SK-N-SH (cell line): ENCODE results near the gene CNTNAP2. TPM values are rescaled to one million over a fixed set of nuclear protein-coding genes. Genes with fewer than 3 reads are reported as not detected.

Experiments
- CTCF ChIA-PET: fragments of 300-600, 350-600 bp; formaldehyde crosslinking; extraction: SDS; loops from one replicate; lab custom pipeline; 2021; lab: Yijun Ruan, JAX
- POLR2A ChIA-PET: fragments of 350-600 bp; sonication (Branson Sonifier 250); formaldehyde crosslinking; extraction: SDS; loops from one replicate; lab custom pipeline; 2020; ENCODE audit warnings: antibody characterized with exemption, inconsistent platforms; lab: Yijun Ruan, JAX
- DNase-seq: peaks from one replicate; pipeline ENCODE4 v3.0.0; 2012
- H2AFZ ChIP-seq: fragments of 200-600 bp; sonication (generic); 2 replicates; pipeline ENCODE4 v1.8.1; 2016; ENCODE audit warnings: antibody characterized with exemption, mild to moderate bottlenecking, low read depth
- H3F3A ChIP-seq: fragments of 200-600 bp; sonication (generic); replicated peaks from 2 replicates; pipeline ENCODE3; 2016; ENCODE audit warnings: antibody characterized with exemption, mild to moderate bottlenecking; ENCODE audit not compliant: insufficient read depth
- H3K27ac ChIP-seq, 2 experiments: fragments of 200-500 bp in 1 of 2; fragments of 200-600 bp in 1 of 2; sonication (Bioruptor generic) in 1 of 2; sonication (generic), shearing (Covaris generic) in 1 of 2; 2 replicates each; pipeline versions ENCODE4 v1.5.1 to v1.6.1; 2014 to 2016; ENCODE audit warnings: low read depth in 2 of 2, inconsistent platforms in 1 of 2, low read length in 1 of 2, mild to moderate bottlenecking in 1 of 2, mixed read lengths in 1 of 2
- H3K27me3 ChIP-seq: fragments of 200-600 bp; sonication (generic), shearing (Covaris generic); 2 replicates; pipeline ENCODE4 v1.6.1; 2016; ENCODE audit warnings: mixed run types; ENCODE audit not compliant: insufficient read depth
- H3K36me3 ChIP-seq, 2 experiments: fragments of 200-500 bp in 1 of 2; fragments of 200-600 bp in 1 of 2; sonication (Bioruptor generic) in 1 of 2; sonication (generic) in 1 of 2; replicated peaks in 1 of 2; 2 replicates each; pipeline versions ENCODE3 to v1.5.1; 2014 to 2016; ENCODE audit warnings: low read length in 1 of 2, mild to moderate bottlenecking in 1 of 2; ENCODE audit not compliant: insufficient read depth in 2 of 2, control insufficient read depth in 1 of 2
- H3K4me1 ChIP-seq, 2 experiments: fragments of 200-500 bp in 1 of 2; fragments of 200-600 bp in 1 of 2; sonication (Bioruptor generic) in 1 of 2; sonication (generic), shearing (Covaris generic) in 1 of 2; 2 replicates each; pipeline versions ENCODE4 v1.5.1 to v1.6.1; 2014 to 2016; ENCODE audit warnings: low read depth in 1 of 2, low read length in 1 of 2, mixed run types in 1 of 2; ENCODE audit not compliant: insufficient read depth in 2 of 2, control insufficient read depth in 1 of 2
- H3K4me2 ChIP-seq: fragments of 200-600 bp; sonication (generic), shearing (Covaris generic); 2 replicates; pipeline ENCODE4 v1.6.1; 2017; ENCODE audit warnings: mixed run types
- H3K4me3 ChIP-seq, 2 experiments: fragments of 200-500 bp in 1 of 2; fragments of 200-600 bp in 1 of 2; sonication (Bioruptor generic) in 1 of 2; sonication (generic), shearing (Covaris generic) in 1 of 2; 2 replicates each; pipeline versions ENCODE4 v1.5.1 to v1.8.1; 2014 to 2016; ENCODE audit warnings: low read depth in 2 of 2, inconsistent platforms in 1 of 2, low read length in 1 of 2, mild to moderate bottlenecking in 1 of 2, mixed read lengths in 1 of 2, moderate library complexity in 1 of 2
- H3K79me2 ChIP-seq: fragments of 200-600 bp; sonication (generic); 2 replicates; pipeline ENCODE4 v1.8.1; 2017; ENCODE audit warnings: mild to moderate bottlenecking; ENCODE audit not compliant: insufficient read depth
- H3K9ac ChIP-seq: fragments of 200-600 bp; sonication (generic); 2 replicates; pipeline ENCODE4 v1.6.1; 2017; ENCODE audit warnings: mixed run types
- H3K9me2 ChIP-seq: fragments of 200-600 bp; sonication (generic); 2 replicates; pipeline ENCODE4 v1.6.1; 2017; ENCODE audit warnings: mixed run types
- H3K9me3 ChIP-seq: fragments of 200-600 bp; sonication (generic); 2 replicates; pipeline ENCODE4 v1.6.1; 2017; ENCODE audit warnings: mixed run types, mild to moderate bottlenecking, moderate library complexity
- H4K20me1 ChIP-seq: fragments of 200-600 bp; sonication (generic); 2 replicates; pipeline ENCODE4 v1.6.1; 2017; ENCODE audit warnings: mild to moderate bottlenecking, mixed run types; ENCODE audit not compliant: insufficient read depth
- CHD2 ChIP-seq: fragments of 150-350 bp; IDR thresholded peaks from 2 replicates; pipeline ENCODE4 v1.6.1; 2018; ENCODE audit warnings: low read length; ENCODE audit not compliant: partially characterized antibody
- EZH2phosphoT487 ChIP-seq: fragments of 200-600 bp; sonication (generic); IDR thresholded peaks from 2 replicates; pipeline ENCODE4 v1.6.1; 2017; ENCODE audit warnings: low read depth, mixed run types, mild to moderate bottlenecking, antibody characterized with exemption, moderate library complexity, borderline replicate concordance
- FOXM1 ChIP-seq: IDR thresholded peaks from 2 replicates; pipeline ENCODE4 v1.4.0; 2012; ENCODE audit warnings: low read depth, mild to moderate bottlenecking
- GABPA ChIP-seq: IDR thresholded peaks from 2 replicates; pipeline ENCODE4 v1.4.0; 2012; ENCODE audit warnings: low read depth, mild to moderate bottlenecking
- GATA2 ChIP-seq: sonication (generic); formaldehyde crosslinking; IDR thresholded peaks from 2 replicates; pipeline ENCODE4 v1.5.0; 2020; ENCODE audit warnings: mild to moderate bottlenecking, missing genetic modification reagents
- NFIC ChIP-seq: IDR thresholded peaks from 2 replicates; pipeline ENCODE4 v1.4.0; 2012; ENCODE audit warnings: borderline replicate concordance
- POLR2AphosphoS5 ChIP-seq: IDR thresholded peaks from 2 replicates; pipeline ENCODE4 v1.6.1; 2012; ENCODE audit warnings: low read depth, low read length
- RAD21 ChIP-seq: IDR thresholded peaks from 2 replicates; pipeline ENCODE4 v1.6.1; 2012; ENCODE audit warnings: mild to moderate bottlenecking, low read length
- RFX5 ChIP-seq: IDR thresholded peaks from 2 replicates; pipeline ENCODE4 v1.6.1; 2012; ENCODE audit warnings: mild to moderate bottlenecking, improper control_type of control experiment, low read length
- SIN3A ChIP-seq: IDR thresholded peaks from 2 replicates; pipeline ENCODE4 v1.6.1; 2012; ENCODE audit warnings: low read depth, mild to moderate bottlenecking, low read length, moderate library complexity, borderline replicate concordance
- SMC3 ChIP-seq: IDR thresholded peaks from 2 replicates; pipeline ENCODE4 v1.6.1; 2012; ENCODE audit warnings: low read depth, low read length, improper control_type of control experiment
- TAF1 ChIP-seq: IDR thresholded peaks from 2 replicates; pipeline ENCODE4 v1.6.1; 2012; ENCODE audit warnings: low read depth, mild to moderate bottlenecking, low read length, moderate library complexity, borderline replicate concordance
- TCF12 ChIP-seq: IDR thresholded peaks from 2 replicates; pipeline ENCODE4 v1.4.0; 2012
- YY1 ChIP-seq: IDR thresholded peaks from 2 replicates; pipeline ENCODE4 v1.4.0; 2012; ENCODE audit warnings: low read depth, mild to moderate bottlenecking
- WGBS: methylation state at CpG from one replicate; pipeline ENCODE4 v1.1.6; 2017; ENCODE audit warnings: low lambda C conversion rate; 5-methylcytosine and 5-hydroxymethylcytosine counted together
- polyA plus RNA-seq, 3 experiments: library from polyadenylated mRNA; depleted of rRNA; stranded (reverse); fragments of >200 nt; gene quantifications; 2 replicates each; pipeline ENCODE4 v1.2.3, GENCODE V29; 2012
- TF ChIP-seq, protein P1 (sequence below): fragments of 150-350 bp; IDR thresholded peaks from 2 replicates; pipeline ENCODE4 v1.6.1; 2017; ENCODE audit warnings: antibody characterized with exemption, low read length, low read depth, borderline replicate concordance
- TF ChIP-seq, protein P2 (sequence below): fragments of 200-600 bp; sonication (generic); IDR thresholded peaks from 2 replicates; pipeline ENCODE4 v1.6.1; 2017; ENCODE audit warnings: antibody characterized with exemption, mild to moderate bottlenecking, moderate library complexity
- TF ChIP-seq, protein P3 (sequence below): IDR thresholded peaks from 2 replicates; pipeline ENCODE4 v1.4.0; 2012; ENCODE audit warnings: low read depth
- TF ChIP-seq, protein P4 (sequence below): IDR thresholded peaks from 2 replicates; pipeline ENCODE4 v1.4.0; 2012; ENCODE audit warnings: low read depth, borderline replicate concordance
- TF ChIP-seq, protein P5 (sequence below): IDR thresholded peaks from 2 replicates; pipeline ENCODE4; 2012
- TF ChIP-seq, protein P6 (sequence below): fragments of 150-350 bp; IDR thresholded peaks from 2 replicates; pipeline ENCODE4 v1.6.1; 2016; ENCODE audit warnings: mild to moderate bottlenecking, low read depth, low read length

Gene CNTNAP2
- polyA plus RNA-seq, 1 of the 3 experiments (the other 2 are of a cell fraction), result 3.4 TPM

DNA sequence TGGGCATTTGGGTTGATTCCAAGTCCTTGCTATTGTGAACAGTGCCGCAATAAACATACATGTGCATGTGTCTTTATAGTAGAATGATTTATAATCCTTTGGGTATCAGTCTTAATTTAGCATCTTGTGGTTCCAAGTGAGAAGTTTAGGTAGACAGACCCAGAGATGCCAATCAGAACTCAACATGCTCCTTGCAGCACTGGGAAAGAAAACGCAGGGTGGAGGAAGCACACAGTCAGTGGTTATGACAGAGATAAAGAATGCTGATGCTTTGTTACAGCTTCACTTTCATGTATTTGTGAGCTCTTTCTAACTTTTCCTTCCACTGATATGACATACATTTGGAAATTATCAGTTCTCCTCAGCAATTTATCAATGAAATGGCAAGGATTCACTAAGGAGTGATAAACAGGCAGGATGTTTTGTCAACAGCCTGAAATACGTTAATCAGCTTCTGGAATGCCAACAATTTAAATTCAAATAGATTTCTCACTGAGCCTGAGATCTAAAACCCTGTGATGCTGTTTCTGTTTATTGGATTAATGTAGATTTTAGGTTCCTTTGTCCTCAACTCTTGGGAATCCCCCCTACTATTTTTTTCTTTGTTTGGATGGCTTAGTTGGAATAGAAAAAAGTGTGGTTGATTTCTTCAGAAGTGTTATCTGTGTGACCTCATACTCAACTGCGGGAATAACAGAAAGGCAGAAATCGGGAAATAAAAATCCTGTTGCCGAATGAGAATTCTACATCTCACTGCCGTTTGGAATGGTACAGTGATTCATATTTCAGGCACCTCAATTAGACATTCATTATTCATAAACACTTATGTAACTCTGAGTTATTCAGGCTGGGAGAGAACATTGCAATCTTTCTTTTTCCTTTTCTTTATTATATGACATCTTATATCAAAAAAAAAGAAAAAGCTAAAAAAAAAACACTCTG is 675.0 kb downstream of the CNTNAP2 start:
- no peak overlapping the region for H3K4me2 ChIP-seq
- no peaks in the 10 kb centered on the region; the same call in 1 of the 2 replicates for H3K9me3 ChIP-seq
- no peaks in the 10 kb centered on the region for H3K27me3 ChIP-seq
- no peak for TF ChIP-seq YY1
- TF ChIP-seq CHD2, result no peak
- no peak for TF ChIP-seq GATA2 (CRISPR knock-in tag)
- TF ChIP-seq NFIC, result no peak
- TF ChIP-seq, protein P1, sequence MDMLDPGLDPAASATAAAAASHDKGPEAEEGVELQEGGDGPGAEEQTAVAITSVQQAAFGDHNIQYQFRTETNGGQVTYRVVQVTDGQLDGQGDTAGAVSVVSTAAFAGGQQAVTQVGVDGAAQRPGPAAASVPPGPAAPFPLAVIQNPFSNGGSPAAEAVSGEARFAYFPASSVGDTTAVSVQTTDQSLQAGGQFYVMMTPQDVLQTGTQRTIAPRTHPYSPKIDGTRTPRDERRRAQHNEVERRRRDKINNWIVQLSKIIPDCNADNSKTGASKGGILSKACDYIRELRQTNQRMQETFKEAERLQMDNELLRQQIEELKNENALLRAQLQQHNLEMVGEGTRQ, result no peak
- TF ChIP-seq RAD21, result no peak
- TF ChIP-seq GABPA, result no peak
- TF ChIP-seq SMC3, result no peak
- TF ChIP-seq EZH2phosphoT487, result no peak
- no peak for TF ChIP-seq TCF12
- TF ChIP-seq FOXM1, result no peak
- TF ChIP-seq, protein P2, sequence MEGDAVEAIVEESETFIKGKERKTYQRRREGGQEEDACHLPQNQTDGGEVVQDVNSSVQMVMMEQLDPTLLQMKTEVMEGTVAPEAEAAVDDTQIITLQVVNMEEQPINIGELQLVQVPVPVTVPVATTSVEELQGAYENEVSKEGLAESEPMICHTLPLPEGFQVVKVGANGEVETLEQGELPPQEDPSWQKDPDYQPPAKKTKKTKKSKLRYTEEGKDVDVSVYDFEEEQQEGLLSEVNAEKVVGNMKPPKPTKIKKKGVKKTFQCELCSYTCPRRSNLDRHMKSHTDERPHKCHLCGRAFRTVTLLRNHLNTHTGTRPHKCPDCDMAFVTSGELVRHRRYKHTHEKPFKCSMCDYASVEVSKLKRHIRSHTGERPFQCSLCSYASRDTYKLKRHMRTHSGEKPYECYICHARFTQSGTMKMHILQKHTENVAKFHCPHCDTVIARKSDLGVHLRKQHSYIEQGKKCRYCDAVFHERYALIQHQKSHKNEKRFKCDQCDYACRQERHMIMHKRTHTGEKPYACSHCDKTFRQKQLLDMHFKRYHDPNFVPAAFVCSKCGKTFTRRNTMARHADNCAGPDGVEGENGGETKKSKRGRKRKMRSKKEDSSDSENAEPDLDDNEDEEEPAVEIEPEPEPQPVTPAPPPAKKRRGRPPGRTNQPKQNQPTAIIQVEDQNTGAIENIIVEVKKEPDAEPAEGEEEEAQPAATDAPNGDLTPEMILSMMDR, result no peak
- TF ChIP-seq POLR2AphosphoS5, result no peak
- CTCF ChIA-PET, result interaction anchor here (0.9 kb wide), 1 partner anchor 9 kb away, joined by 3 read pairs; no protein-coding TSS in a partner anchor
- WGBS, result 57% methylated on average over 7 of the region's 7 CpGs
- no peaks in the 10 kb centered on the region for H3F3A ChIP-seq
- no peaks in the 10 kb centered on the region for H4K20me1 ChIP-seq
- H3K4me1 ChIP-seq, result no peaks in the 10 kb centered on the region
- no peak overlapping the region for H3K9ac ChIP-seq
- H3K27ac ChIP-seq, result no peak overlapping the region
- H3K36me3 ChIP-seq, result no peaks in the 10 kb centered on the region
- POLR2A ChIA-PET, result no interaction called here
- H2AFZ ChIP-seq, result no peak overlapping the region
- H3K4me3 ChIP-seq, result no peak overlapping the region
- DNase-seq, result no peak
- no peaks in the 10 kb centered on the region for H3K79me2 ChIP-seq
- H3K9me2 ChIP-seq, result no peaks in the 10 kb centered on the region

DNA sequence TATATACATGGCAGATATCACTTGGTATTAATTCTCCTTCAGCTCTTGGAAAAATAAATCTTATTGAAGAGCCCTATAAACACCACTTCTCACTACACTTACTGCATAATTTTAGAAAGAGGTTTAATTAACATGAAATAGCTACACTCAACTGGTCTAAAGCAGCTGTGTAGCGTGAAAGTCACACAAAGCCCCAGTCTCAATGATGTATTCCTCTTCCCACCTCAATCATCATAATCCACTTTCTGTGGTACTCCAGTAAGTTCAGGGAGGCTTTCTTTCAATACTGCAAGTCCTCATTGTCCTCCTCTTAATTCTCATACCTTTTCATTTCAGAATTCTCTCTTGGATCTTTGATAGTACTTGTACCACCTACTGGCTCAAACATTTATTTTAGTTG is 688.0 kb downstream of the CNTNAP2 start:
- H3K27me3 ChIP-seq, result no peaks in the 10 kb centered on the region
- ChIA-PET CTCF (no interaction called here), POLR2A (no interaction called here)
- H4K20me1 ChIP-seq, result no peaks in the 10 kb centered on the region
- H3K27ac ChIP-seq, result no peak overlapping the region
- no peaks in the 10 kb centered on the region for H3F3A ChIP-seq
- H3K9me3 ChIP-seq, result no peaks in the 10 kb centered on the region
- H3K36me3 ChIP-seq, result no peaks in the 10 kb centered on the region
- no peak for DNase-seq
- H3K4me1 ChIP-seq, result no peaks in the 10 kb centered on the region
- 47% methylated on average over 1 of the region's 1 CpG for WGBS
- H3K4me3 ChIP-seq, result no peak overlapping the region
- H3K9ac ChIP-seq, result no peak overlapping the region
- H3K9me2 ChIP-seq, result no peaks in the 10 kb centered on the region
- no peak overlapping the region for H3K4me2 ChIP-seq
- no peak overlapping the region for H2AFZ ChIP-seq
- no peaks in the 10 kb centered on the region for H3K79me2 ChIP-seq
- TF ChIP-seq, protein P3, sequence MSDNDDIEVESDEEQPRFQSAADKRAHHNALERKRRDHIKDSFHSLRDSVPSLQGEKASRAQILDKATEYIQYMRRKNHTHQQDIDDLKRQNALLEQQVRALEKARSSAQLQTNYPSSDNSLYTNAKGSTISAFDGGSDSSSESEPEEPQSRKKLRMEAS, result no peak
- TF ChIP-seq, protein P4, sequence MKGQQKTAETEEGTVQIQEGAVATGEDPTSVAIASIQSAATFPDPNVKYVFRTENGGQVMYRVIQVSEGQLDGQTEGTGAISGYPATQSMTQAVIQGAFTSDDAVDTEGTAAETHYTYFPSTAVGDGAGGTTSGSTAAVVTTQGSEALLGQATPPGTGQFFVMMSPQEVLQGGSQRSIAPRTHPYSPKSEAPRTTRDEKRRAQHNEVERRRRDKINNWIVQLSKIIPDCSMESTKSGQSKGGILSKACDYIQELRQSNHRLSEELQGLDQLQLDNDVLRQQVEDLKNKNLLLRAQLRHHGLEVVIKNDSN, result no peak
- TF ChIP-seq, protein P5, sequence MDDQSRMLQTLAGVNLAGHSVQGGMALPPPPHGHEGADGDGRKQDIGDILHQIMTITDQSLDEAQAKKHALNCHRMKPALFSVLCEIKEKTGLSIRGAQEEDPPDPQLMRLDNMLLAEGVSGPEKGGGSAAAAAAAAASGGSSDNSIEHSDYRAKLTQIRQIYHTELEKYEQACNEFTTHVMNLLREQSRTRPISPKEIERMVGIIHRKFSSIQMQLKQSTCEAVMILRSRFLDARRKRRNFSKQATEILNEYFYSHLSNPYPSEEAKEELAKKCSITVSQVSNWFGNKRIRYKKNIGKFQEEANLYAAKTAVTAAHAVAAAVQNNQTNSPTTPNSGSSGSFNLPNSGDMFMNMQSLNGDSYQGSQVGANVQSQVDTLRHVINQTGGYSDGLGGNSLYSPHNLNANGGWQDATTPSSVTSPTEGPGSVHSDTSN, result no peak
- no peak for TF ChIP-seq FOXM1
- no peak for TF ChIP-seq TAF1
- TF ChIP-seq, protein P6, sequence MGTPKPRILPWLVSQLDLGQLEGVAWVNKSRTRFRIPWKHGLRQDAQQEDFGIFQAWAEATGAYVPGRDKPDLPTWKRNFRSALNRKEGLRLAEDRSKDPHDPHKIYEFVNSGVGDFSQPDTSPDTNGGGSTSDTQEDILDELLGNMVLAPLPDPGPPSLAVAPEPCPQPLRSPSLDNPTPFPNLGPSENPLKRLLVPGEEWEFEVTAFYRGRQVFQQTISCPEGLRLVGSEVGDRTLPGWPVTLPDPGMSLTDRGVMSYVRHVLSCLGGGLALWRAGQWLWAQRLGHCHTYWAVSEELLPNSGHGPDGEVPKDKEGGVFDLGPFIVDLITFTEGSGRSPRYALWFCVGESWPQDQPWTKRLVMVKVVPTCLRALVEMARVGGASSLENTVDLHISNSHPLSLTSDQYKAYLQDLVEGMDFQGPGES, result no peak
- TF ChIP-seq YY1, result no peak
- no peak for TF ChIP-seq TCF12
- no peak for TF ChIP-seq RAD21
- no peak for TF ChIP-seq GABPA
- TF ChIP-seq SIN3A, result no peak
- TF ChIP-seq RFX5, result no peak
